GM23248 (cell line): Measurements from ENCODE around the gene DOCK9.

Source experiments
- EZH2 ChIP-seq: fragments of 200-600 bp; sonication (generic); IDR thresholded peaks from 2 replicates; pipeline ENCODE4 v1.6.1; 2018; ENCODE audit warnings: antibody characterized with exemption, mild to moderate bottlenecking; ENCODE audit not compliant: insufficient read depth, poor library complexity, severe bottlenecking
- EZH2phosphoT487 ChIP-seq: fragments of 200-600 bp; sonication (generic); IDR thresholded peaks from 2 replicates; pipeline ENCODE4 v1.6.1; 2018; ENCODE audit warnings: antibody characterized with exemption, moderate library complexity, mild to moderate bottlenecking, low read depth; ENCODE audit not compliant: insufficient read depth

GRCh38 chr13:98915981-98916380 lies 61.9 kb downstream of the DOCK9 start:
- TF ChIP-seq EZH2phosphoT487 (no peak), EZH2 (no peak)
